Right cardiac atrium (tissue), 5 donors: ENCODE data around the gene EXOC1. TPM values are rescaled to one million over a fixed set of nuclear protein-coding genes. Genes with fewer than 3 reads are reported as not detected.
A peak's percentile ranks its signal among the peaks of the same experiment; 100 is the strongest.
"Not testable (repeated sequence)": the region's sequence is repeated elsewhere in the genome, so short reads cannot be mapped to it uniquely, and the experiment has no call there.

Experiments
- ATAC-seq, 2 donors: fragments of 200-7000 bp; cut with Tn5 transposase; one replicate each; pipeline versions ENCODE4 v1.8.0 to v1.9.1; 2020; ENCODE audit warnings: moderate library complexity in 2 of 2, mild to moderate bottlenecking in 1 of 2
- DNase-seq, 3 donors: peaks; one replicate each; pipeline ENCODE4 v3.0.0-alpha.2; 2020
- H3K27ac ChIP-seq: one replicate; pipeline ENCODE4 v1.5.1; 2013; ENCODE audit warnings: mild to moderate bottlenecking, low read length, control low read depth, moderate library complexity
- H3K27me3 ChIP-seq: one replicate; pipeline ENCODE4 v1.6.1; 2013; ENCODE audit not compliant: control insufficient read depth, insufficient read depth
- H3K4me1 ChIP-seq: one replicate; pipeline ENCODE4 v1.6.1; 2013; ENCODE audit warnings: low read length; ENCODE audit not compliant: control insufficient read depth, insufficient read depth
- H3K4me3 ChIP-seq: one replicate; pipeline ENCODE4 v1.5.1; 2013; ENCODE audit warnings: low read length, control low read depth
- H3K9me3 ChIP-seq: one replicate; pipeline ENCODE4 v1.6.1; 2013; ENCODE audit warnings: low read length; ENCODE audit not compliant: control insufficient read depth
- WGBS: extraction: QIAGEN DNeasy Blood & Tissue Kit; methylation state at CpG from one replicate; pipeline ENCODE4 v1.1.7; 2013; 5-methylcytosine and 5-hydroxymethylcytosine counted together
- intact Hi-C, 4 donors: fragments of 100-400 bp; cut with DNase I; formaldehyde crosslinking; loops; one replicate each; pipeline versions ENCODE4 v1.11.0 to v1.14.0; 2022 to 2023
- polyA plus RNA-seq: library from polyadenylated mRNA; stranded (reverse); fragments of 200-250 nt; gene quantifications from one replicate; pipeline ENCODE4 v1.2.3, GENCODE V29; 2013
- total RNA-seq, 4 donors: library from RNA; stranded (reverse); fragmentation: NEBNext Ultra II Directional; extraction: Animal tissue kit (Norgen Biotek cat#: 25700); gene quantifications; one replicate each; pipeline ENCODE4 v1.2.1, GENCODE V29; 2021
- donor health status: healthy with polysubstance abuse.
- donor health status: DM: no; HTN: yes; CAD: no.
- donor health status: DM: no; HTN: no; CAD: no.
- donor health status: DM: no; HTN: yes; CAD: no; lungs with severe emphysema.
- donor health status: DM: yes; HTN: yes; CAD: no.

EXOC1 gene
- total and polyA plus RNA-seq, 5 donors: 13.6 to 26.2 (median 21.6) TPM

DNA sequence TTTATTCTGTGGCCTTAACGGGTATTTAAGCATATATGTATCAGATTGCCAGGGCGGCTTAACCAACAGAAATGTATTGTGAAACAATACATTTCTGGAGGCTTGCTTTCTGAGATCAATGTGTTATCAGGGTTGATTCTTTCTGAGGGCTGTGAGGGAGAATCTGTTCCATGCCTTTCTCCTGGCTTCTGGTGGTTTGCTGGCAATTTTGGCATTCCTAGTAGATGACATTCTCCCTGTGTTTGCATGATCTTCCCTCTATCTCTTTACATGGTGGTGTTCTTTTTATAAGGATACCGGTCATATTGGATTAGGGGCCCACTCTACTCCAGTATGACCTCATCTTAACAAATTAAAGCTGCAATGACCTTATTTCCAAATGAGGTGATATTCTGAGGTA is 78.4 kb downstream of the EXOC1 start:
- no peaks in the 10 kb centered on the region for H3K27me3 ChIP-seq
- DNase-seq (no peak), ATAC-seq (no peak)
- WGBS: 73% methylated on average over 3 of the region's 3 CpGs
- H3K4me1 ChIP-seq: no peaks in the 10 kb centered on the region
- H3K4me3 ChIP-seq: no peak overlapping the region
- intact Hi-C loops: no loop called here
- H3K9me3 ChIP-seq: no peaks in the 10 kb centered on the region
- no peak overlapping the region for H3K27ac ChIP-seq

- Histone ChIP-seq H3K4me3 (no peak overlapping the region), H3K27ac (no peak overlapping the region), H3K27me3 (no peaks in the 10 kb centered on the region), H3K9me3 (no peaks in the 10 kb centered on the region), H3K4me1 (no peaks in the 10 kb centered on the region)
- DNase-seq (no peak), ATAC-seq (no peak)
- intact Hi-C loops: no loop called here
- 91% methylated on average over 3 of the region's 3 CpGs for WGBS
Measured at GRCh38 chr4:55932511-55932910, 79.1 kb downstream of the EXOC1 start.

DNA sequence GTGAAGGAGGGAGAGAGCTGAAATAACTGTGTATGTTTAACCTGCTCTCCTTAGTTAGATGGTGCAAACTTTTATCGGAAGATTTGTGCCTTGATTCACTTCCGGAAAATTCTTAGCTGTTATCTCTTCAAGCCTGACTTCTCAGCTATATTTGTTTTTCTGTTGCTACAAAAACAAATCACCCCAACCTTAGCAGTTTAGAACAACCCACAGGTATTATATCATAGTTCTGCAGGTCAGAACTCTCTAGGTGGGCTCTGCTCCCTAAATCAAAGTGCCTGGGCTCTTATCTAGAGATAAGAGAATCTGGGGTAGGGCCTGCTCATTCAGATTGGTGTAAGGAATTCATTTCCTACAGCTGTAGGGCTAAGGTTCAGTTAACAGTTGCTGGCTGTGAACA is 80.2 kb downstream of the EXOC1 start:
- DNase-seq (no peak), ATAC-seq (no peak)
- no peak overlapping the region for H3K4me3 ChIP-seq
- no peaks in the 10 kb centered on the region for H3K9me3 ChIP-seq
- no peak overlapping the region for H3K27ac ChIP-seq
- intact Hi-C loops: no loop called here
- 33% methylated on average over 2 of the region's 2 CpGs for WGBS
- H3K4me1 ChIP-seq: no peaks in the 10 kb centered on the region
- no peaks in the 10 kb centered on the region for H3K27me3 ChIP-seq

- ATAC-seq, H3K4me1 ChIP-seq, H3K4me3 ChIP-seq, intact Hi-C loops, H3K27ac ChIP-seq, H3K27me3 ChIP-seq, DNase-seq, H3K9me3 ChIP-seq: not testable (repeated sequence)
- 93% methylated on average over 6 of the region's 6 CpGs for WGBS
Measured at GRCh38 chr4:55935907-55936306, 82.5 kb downstream of the EXOC1 start.

DNA sequence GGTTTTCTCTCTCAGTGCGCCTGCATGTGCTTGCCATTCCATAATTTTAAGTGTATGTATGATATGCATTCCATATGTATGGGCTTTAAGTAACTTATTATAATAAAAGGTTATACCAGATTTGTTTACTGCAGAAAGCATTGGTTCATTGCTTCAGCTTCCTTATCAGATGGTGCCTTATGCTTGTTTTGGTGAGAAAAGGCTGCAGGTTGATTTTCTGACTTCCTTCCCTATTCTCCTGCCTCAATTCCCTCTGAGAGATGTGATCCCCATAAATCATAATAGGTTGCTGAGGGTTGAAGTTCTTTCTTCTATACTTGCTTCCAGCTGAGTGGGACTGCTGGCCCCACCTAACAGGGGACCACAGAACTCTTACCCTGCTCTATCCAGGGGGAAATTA is 85.0 kb downstream of the EXOC1 start:
- H3K4me1 ChIP-seq: no peaks in the 10 kb centered on the region
- no peak for DNase-seq
- no peaks in the 10 kb centered on the region for H3K27me3 ChIP-seq
- ATAC-seq: no peak
- intact Hi-C loops: no loop called here
- H3K27ac ChIP-seq: no peak overlapping the region
- no peak overlapping the region for H3K4me3 ChIP-seq
- H3K9me3 ChIP-seq: no peaks in the 10 kb centered on the region
- 97% methylated on average over 1 of the region's 1 CpG for WGBS

DNA sequence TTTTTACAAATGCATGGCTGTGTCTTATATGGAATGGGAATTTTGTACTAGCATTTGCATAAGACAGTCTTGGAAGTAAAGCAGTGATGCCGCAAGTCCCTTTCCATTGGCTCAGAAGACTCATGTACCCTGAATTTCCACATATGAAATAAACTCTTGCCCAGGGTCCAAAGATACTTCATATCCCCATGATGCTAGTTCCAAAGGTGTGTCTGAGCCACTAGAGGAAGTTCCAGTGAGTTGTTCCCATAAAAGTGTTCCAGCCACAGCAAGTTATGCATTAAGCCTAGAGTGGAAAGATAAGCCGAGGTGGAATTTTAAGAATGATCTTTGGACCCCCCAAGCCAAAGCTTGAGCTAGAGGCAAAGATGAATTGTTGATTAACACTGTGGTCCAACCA is 86.0 kb downstream of the EXOC1 start:
- DNase-seq (no peak), ATAC-seq (no peak)
- intact Hi-C loops: no loop called here
- Histone ChIP-seq H3K4me3 (no peak overlapping the region), H3K9me3 (no peaks in the 10 kb centered on the region), H3K4me1 (no peaks in the 10 kb centered on the region), H3K27ac (no peak overlapping the region), H3K27me3 (no peaks in the 10 kb centered on the region)
- 84% methylated on average over 2 of the region's 2 CpGs for WGBS

- ATAC-seq: no peak
- intact Hi-C loops: no loop called here
- Histone ChIP-seq H3K9me3 (no peaks in the 10 kb centered on the region), H3K4me3 (no peak overlapping the region), H3K27me3 (no peaks in the 10 kb centered on the region), H3K27ac (no peak overlapping the region), H3K4me1 (no peaks in the 10 kb centered on the region)
- 86% methylated on average over 3 of the region's 3 CpGs for WGBS
- no peak for DNase-seq
Measured at GRCh38 chr4:55941881-55942396, 88.5 kb downstream of the EXOC1 start.

DNA sequence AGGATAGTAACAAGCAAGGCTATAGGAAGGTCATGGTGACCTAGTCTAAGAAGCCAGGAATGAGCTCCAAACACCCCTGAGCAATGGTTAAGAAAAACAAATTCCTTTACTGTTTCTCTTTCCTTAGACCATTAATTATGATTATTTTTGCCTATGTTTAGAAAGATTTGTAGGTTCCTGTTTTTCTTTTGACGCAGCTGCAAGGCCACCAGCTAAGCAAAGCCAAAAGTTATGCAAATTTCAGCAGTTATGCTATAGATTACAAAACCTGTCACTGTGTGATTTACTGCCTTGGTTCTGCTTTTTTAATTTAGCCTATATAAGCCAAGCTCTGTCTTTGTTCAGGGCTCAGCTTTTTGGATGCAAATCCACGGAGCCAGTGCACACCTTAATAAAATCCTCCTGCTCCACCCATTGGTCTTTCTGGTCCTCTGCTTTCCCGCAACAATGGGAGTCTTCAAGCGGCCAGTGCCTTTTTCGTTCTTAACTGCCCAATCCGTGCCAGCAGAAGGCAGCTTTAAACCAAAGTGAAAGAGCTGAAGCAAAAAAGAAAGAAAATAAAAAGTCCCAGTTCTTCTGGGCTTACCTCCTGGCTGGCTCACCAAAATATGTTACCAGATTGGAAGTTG is 93.9 kb downstream of the EXOC1 start:
- Histone ChIP-seq H3K9me3 (no peaks in the 10 kb centered on the region), H3K4me3 (peak overlapping the region; percentile 40), H3K27ac (peak overlapping the region; percentile 79), H3K4me1 (peaks cover 4% of the 10 kb centered on the region), H3K27me3 (no peaks in the 10 kb centered on the region)
- DNase-seq (no peak), ATAC-seq (no peak)
- WGBS: 43% methylated on average over 6 of the region's 6 CpGs
- intact Hi-C loops: loop anchor here in 3 of 4 donors (5.0 kb wide), 1 partner anchor 355 kb away; no protein-coding TSS in a partner anchor

- Histone ChIP-seq H3K4me1 (peaks cover 4% of the 10 kb centered on the region), H3K4me3 (peak overlapping the region; percentile 40), H3K27ac (peak overlapping the region; percentile 79), H3K27me3 (no peaks in the 10 kb centered on the region), H3K9me3 (no peaks in the 10 kb centered on the region)
- 3% methylated on average over 19 of the region's 19 CpGs for WGBS
- ATAC-seq (peak in 1 of 2 donors; percentile 24), DNase-seq (no peak)
- intact Hi-C loops: loop anchor here (2.0 to 5.0 kb wide), 2 partner anchors 353 to 354 kb away; no protein-coding TSS in a partner anchor
Measured at GRCh38 chr4:55947912-55948725, 94.7 kb downstream of the EXOC1 start.

- DNase-seq (peak; percentile 96 to 99 (median 98)), ATAC-seq (peak; percentile 98)
- Histone ChIP-seq H3K27me3 (no peaks in the 10 kb centered on the region), H3K27ac (peak within 1 kb of the TSS; percentile 78), H3K4me1 (peaks cover 4% of the 10 kb centered on the region), H3K9me3 (no peaks in the 10 kb centered on the region), H3K4me3 (peak within 1 kb of the TSS; percentile 56)
- intact Hi-C loops: loop anchor here (2.0 to 5.0 kb wide), 2 partner anchors 352 to 353 kb away; no protein-coding TSS in a partner anchor
- under 1% methylated on average over 77 of the region's 77 CpGs for WGBS
Measured at GRCh38 chr4:55948726-55949481, 95.5 kb downstream of the EXOC1 start, which contains the start of gene CEP135. TSS of gene CEP135 (plus strand) at chr4:55948945. CDS start at chr4:55952131, 3,186 bp downstream.
